ENCODE data around the gene GOLT1B.

DNA sequence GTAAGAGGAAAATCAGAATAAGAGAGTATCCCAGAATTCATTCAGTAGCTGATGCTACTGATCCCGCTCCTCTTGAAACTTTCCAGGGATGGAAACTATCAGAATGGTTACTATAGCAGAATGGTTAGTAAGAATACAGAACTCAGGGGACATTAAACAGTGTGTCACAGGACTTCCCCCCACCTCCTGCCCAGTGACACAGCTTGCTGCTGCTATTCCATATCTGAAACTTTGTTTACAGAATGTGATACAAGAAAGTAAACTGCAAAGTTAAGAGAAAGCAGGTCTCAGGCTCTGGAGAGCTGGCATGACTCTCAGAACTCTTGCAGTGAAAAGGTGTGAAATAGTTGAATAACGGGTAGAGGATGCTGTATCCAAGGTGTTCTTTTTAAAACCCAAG lies 27.9 kb downstream of the GOLT1B start:
- TF ChIP-seq CTCF (IDR thresholded peaks at IDR 0.05; ENCODE audit: insufficient read depth, low read depth, low read length) (no peak), EZH2 (IDR thresholded peaks at IDR 0.05; ENCODE audit: insufficient read depth, low read length) (no peak)

All from astrocyte (in vitro differentiated cells and primary cell).